Sciatic nerve (tissue), 2 donors: ENCODE results near the gene TMEM37. TPM values are rescaled to one million over a fixed set of nuclear protein-coding genes. Genes with fewer than 3 reads are reported as not detected.

Source experiments
- ATAC-seq: fragments of 200-7000 bp; cut with Tn5 transposase; one replicate; pipeline ENCODE4 v1.9.1; 2020; ENCODE audit warnings: mild to moderate bottlenecking, moderate library complexity
- DNase-seq: peaks from one replicate; pipeline ENCODE4 v3.0.0-alpha.2; 2020; ENCODE audit warnings: low spot score
- intact Hi-C: fragments of 100-400 bp; cut with DNase I; formaldehyde crosslinking; loops from one replicate; pipeline ENCODE4 v1.14.2; 2022
- total RNA-seq: library from RNA; stranded (reverse); fragmentation: NEBNext Ultra II Directional; extraction: Animal tissue kit (Norgen Biotek cat#: 25700); gene quantifications from one replicate; pipeline ENCODE4 v1.2.1, GENCODE V29; 2021
- donor health status: DM: no; HTN: no; CAD: no.
- donor health status: DM: no; HTN: no; CAD: no.

TMEM37 gene
- total RNA-seq, 1 donor from 2014 or later, result 7.1 TPM

GRCh38 chr2:119429225-119429981 lies 2.3 kb upstream of the TMEM37 start:
- intact Hi-C loops, result no loop called here
- no peak for DNase-seq
- peak; percentile 29 for ATAC-seq

GRCh38 chr2:119430023-119430498 lies 1.6 kb upstream of the TMEM37 start:
- DNase-seq (no peak), ATAC-seq (no peak)
- intact Hi-C loops, result no loop called here

- intact Hi-C loops, result no loop called here
- ATAC-seq (peak; percentile 20), DNase-seq (no peak)
These were observed 559 bp downstream of the TMEM37 start for GRCh38 chr2:119431976-119432850.

GRCh38 chr2:119432851-119433522 lies 1.3 kb downstream of the TMEM37 start:
- intact Hi-C loops, result no loop called here
- ATAC-seq (no peak), DNase-seq (no peak)

- DNase-seq (no peak), ATAC-seq (no peak)
- intact Hi-C loops, result no loop called here
These were observed 2.1 kb downstream of the TMEM37 start for GRCh38 chr2:119433636-119434327.

GRCh38 chr2:119434664-119435063 lies 3.0 kb downstream of the TMEM37 start:
- ATAC-seq (no peak), DNase-seq (no peak)
- intact Hi-C loops, result no loop called here

GRCh38 chr2:119435081-119435952 lies 3.7 kb downstream of the TMEM37 start:
- no peak for DNase-seq
- ATAC-seq, result no peak

GRCh38 chr2:119435953-119436297 lies 4.3 kb downstream of the TMEM37 start:
- intact Hi-C loops, result no loop called here
- ATAC-seq (no peak), DNase-seq (no peak)

More at GRCh38 chr2:119435081-119435952, 3.7 kb downstream of the TMEM37 start:
- intact Hi-C loops, result no loop called here

- no peak for ATAC-seq
- intact Hi-C loops, result no loop called here
These were observed 5.5 kb downstream of the TMEM37 start for GRCh38 chr2:119436993-119437772.

GRCh38 chr2:119438128-119438656 lies 6.5 kb downstream of the TMEM37 start:
- ATAC-seq (no peak), DNase-seq (no peak)
- intact Hi-C loops, result no loop called here

More at GRCh38 chr2:119436993-119437772, 5.5 kb downstream of the TMEM37 start:
- no peak for DNase-seq

GRCh38 chr2:119438726-119439284 lies 7.2 kb downstream of the TMEM37 start:
- intact Hi-C loops, result no loop called here
- ATAC-seq (no peak), DNase-seq (no peak)

GRCh38 chr2:119439574-119440500 lies 8.2 kb downstream of the TMEM37 start:
- ATAC-seq, result no peak
- no peak for DNase-seq
- intact Hi-C loops, result no loop called here

GRCh38 chr2:119440501-119440870 lies 8.8 kb downstream of the TMEM37 start:
- ATAC-seq, result no peak

GRCh38 chr2:119440873-119441272 lies 9.2 kb downstream of the TMEM37 start:
- DNase-seq (no peak), ATAC-seq (no peak)
- intact Hi-C loops, result no loop called here

More at GRCh38 chr2:119440501-119440870, 8.8 kb downstream of the TMEM37 start:
- no peak for DNase-seq
- intact Hi-C loops, result no loop called here

GRCh38 chr2:119441376-119442225 lies 9.9 kb downstream of the TMEM37 start:
- ATAC-seq (no peak), DNase-seq (no peak)
- intact Hi-C loops, result no loop called here
